ENCODE measurements around the gene CCNQ.

GRCh38 chrX:153582896-153583295 lies 16.0 kb downstream of the CCNQ start:
- no peak for TF ChIP-seq EZH2 (IDR thresholded peaks at IDR 0.05; ENCODE audit: borderline replicate concordance, low read depth, low read length, severe bottlenecking)
- TF ChIP-seq CTCF (IDR thresholded peaks at IDR 0.05; ENCODE audit: borderline replicate concordance, extremely low read depth, low read length, poor library complexity, severe bottlenecking): no peak
